Epidermal melanocyte (primary cell): ENCODE results near the gene TRIM56.
"Not testable (repeated sequence)": the region's sequence is repeated elsewhere in the genome, so short reads cannot be mapped to it uniquely, and the experiment has no call there.

Experiments
- DNase-seq: peaks from one replicate; pipeline ENCODE4 v3.0.0; 2011; ENCODE audit warnings: low spot score; ENCODE audit not compliant: insufficient read length

The TRIM56 gene

DNA sequence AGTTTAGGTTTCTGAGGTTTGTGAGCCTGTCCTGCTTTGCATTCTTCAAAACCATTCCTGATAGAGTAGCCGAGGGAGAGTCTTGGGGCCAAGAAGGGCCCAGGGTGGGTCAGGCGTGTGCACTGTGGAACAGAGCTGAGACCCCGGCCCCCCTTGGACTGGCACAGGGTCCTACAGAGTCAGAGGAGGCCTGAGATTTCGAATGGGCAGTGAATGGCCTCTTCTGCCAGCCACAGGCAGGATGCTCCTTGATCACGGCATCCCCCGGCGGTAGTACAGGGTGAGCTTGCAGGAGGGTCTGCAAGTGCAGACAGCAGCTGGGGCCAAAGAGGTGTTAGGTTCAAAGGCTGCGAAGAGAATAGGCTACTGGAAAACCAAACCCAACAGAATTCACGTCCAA lies 4.6 kb downstream of the TRIM56 start:
- DNase-seq, result no peak

DNA sequence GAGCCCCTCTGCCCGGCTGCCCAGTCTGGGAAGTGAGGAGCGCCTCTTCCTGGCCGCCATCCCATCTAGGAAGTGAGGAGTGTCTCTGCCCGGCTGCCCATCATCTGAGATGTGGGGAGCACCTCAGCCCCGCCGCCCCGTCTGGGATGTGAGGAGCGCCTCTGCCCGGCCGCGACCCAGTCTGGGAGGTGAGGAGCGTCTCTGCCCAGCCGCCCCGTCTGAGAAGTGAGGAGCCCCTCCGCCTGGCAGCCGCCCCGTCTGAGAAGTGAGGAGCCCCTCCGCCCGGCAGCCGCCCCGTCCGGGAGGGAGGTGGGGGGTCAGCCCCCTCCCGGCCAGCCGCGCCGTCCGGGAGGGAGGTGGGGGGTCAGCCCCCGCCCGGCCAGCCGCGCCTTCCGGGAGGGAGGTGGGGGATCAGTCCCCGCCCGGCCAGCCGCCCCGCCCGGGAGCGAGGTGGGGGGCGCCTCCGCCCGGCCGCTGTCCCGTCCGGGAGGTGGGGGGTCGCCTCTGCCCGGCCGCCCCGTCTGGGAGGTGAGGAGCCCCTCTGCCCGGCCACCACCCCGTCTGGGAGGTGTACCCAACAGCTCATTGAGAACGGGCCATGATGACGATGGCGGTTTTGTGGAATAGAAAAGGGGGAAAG lies 7.1 kb downstream of the TRIM56 start:
- DNase-seq, result not testable (repeated sequence)

DNA sequence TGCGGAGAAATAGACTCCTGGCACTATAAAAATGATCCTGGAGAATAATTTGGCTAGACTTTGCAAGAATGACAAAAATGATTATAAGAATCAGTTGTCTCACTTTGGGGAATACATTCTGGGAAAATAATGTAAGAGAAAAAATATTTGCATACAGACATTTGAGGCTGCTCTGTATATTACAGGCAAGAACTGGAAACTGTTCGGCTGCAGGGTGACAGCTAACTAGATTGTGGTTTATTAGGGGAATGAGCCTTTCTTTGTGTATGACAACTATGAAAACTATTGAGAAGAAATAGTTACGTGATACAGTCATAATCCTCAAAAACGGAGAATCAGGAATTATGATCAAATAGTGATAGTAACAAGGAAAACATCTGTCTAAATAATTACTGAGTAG lies 8.6 kb downstream of the TRIM56 start:
- peak; percentile 37 for DNase-seq

- no peak for DNase-seq
These were observed 9.1 kb downstream of the TRIM56 start for GRCh38 chr7:101094376-101094775.

DNA sequence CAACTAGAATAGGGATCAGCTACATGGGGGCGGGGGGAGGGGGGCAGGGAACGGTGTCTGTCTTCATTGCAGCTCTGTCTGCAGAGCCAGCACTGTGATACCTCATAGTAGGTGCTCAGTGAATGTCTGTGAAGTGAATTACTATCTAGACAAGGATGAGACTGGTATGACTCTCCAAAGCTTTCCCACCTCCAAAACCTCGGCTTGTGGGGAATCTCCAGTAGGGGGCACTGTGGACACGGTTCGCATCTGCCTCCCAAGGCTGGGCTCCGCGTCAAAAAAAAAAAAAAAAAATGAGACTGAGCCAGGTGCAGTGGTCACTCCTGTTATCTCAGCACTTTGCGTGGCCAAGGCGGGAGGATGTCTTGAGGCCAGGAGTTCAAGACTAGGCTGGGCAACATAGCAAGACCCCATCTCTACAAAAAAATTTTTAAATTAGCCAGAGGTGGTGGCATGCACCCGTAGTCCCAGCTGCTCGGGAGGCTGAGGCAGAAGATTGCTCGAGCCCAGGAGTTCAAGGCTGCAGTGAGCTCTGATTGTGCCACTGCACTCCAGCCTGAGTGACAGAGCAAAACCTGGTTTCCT lies 9.6 kb downstream of the TRIM56 start:
- no peak for DNase-seq

- no peak for DNase-seq
These were observed 11.2 kb downstream of the TRIM56 start for GRCh38 chr7:101096331-101096956.

GRCh38 chr7:101096957-101097347 lies 11.7 kb downstream of the TRIM56 start:
- DNase-seq, result no peak

DNA sequence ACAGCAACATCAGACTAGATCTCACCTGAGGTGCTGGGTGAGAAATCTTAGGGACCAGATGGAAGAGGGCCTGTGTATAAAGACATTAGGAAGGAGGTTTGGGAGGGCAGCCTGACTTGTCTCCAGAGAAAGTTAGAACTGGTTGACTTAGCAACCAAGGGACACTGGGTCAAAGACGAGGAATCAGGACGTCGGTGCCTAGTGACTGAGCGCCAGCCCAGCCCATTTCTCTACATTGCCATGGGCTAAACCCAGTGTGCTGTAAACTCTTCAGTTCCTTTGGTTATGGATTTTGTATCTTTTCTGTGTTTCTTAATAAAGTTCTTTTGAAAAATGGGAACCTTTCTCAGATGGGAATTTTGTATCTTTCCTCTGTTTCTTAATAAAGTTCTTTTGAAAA lies 12.3 kb downstream of the TRIM56 start:
- DNase-seq, result no peak

- peak; percentile 90 for DNase-seq
These were observed 14.9 kb downstream of the TRIM56 start for GRCh38 chr7:101099969-101100781.

DNA sequence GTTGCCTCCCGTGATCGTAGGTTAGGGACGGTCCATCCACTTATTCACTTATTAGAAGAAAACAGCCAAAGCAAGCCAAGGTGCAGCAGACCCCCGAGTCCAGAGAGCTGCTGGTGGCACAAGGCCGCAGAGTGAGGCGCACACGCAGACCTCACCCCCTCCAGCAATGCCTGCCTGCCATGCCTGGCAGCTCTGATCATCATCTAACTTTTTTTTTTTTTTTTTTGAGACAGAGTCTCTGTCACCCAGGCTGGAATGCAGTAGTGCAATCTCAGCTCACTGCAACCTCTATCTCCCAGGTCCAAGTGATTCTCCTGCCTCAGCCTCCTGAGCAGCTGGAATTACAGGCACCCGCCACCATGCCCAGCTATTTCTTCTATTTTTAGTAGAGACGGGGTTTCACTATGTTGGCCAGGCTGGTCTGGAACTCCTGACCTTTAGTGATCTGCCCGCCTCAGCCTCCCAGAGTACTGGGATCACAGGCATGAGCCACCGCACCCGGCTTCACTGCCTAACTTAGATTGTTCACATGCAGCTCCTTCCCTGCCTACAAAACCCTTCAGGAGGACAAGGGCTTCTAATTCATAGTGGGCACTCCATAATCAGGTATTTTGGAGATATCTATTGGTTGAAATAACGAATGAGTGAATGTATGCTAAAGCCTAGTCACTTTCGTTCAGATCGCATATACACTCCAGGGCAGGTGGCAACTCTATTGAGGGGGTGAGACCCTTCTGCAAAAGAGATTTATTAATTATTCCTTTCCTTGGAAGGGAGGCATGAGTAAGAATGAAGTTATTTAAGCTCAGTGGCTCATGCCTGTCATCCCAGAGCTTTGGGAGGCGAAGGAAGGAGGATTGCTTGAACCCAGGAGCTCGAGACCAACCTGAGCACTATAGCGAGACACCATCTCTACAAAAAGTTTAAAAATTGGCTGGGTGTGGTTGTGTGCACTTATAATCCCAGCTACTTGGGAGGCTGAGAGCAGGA lies 15.9 kb downstream of the TRIM56 start:
- DNase-seq, result no peak

DNA sequence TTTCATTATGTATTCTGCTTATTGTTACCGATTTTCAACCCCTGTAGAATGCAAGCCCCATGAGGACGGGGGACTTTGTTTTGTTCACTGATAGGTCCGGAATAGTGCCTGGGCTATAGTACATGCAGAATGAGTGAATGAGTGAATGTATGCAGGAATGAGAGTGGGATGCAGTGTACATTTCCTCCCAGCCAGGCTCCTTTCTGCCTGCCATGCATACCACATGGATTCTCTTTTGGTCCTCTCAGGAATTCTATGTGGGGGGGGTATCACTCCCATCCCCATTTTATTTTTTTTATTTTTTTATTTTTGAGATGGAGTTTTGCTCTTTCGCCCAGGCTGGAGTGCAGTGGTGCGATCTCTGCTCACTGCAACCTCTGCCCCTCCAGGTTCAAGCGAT lies 16.7 kb downstream of the TRIM56 start:
- DNase-seq, result no peak

DNA sequence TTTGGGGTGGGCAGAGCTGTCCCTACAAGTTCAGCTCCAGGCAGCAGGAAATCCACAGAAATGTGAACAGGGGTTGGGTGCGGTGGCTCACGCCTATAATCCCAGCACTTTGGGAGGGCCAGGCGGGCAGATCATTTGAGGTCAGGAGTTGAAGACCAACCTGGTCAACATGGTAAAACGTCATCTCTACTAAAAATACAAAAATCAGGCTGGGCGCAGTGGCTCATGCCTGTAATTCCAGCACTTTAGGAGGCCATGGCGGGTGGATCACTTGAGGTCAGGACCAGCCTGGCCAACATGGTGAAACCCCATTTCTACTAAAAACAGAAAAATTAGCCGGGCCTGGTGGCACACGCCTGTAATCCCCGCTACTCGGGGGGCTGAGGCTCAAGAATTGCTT lies 18.4 kb downstream of the TRIM56 start:
- not testable (repeated sequence) for DNase-seq

GRCh38 chr7:101104193-101104713 lies 19.0 kb downstream of the TRIM56 start:
- no peak for DNase-seq

GRCh38 chr7:101104799-101105198 lies 19.5 kb downstream of the TRIM56 start:
- DNase-seq, result no peak

DNA sequence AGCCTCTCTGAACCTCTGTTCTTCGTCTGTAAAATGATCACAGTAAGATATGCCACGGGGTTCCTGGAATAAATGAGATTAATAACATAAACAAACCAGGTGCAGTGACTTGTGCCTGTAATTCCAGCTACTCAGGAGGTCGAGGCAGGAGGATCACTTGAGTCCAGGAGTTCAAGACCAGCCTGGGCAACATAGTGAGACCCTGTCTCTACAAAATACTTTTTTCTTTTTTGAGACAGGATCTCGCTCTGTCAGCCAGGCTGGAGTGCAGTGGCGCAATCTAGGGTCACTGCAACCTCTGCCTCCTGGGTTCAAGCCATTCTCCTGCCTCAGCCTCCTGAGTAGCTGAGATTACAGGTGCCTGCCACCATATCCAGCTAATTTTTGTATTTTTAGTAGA lies 20.0 kb downstream of the TRIM56 start:
- DNase-seq, result not testable (repeated sequence)

DNA sequence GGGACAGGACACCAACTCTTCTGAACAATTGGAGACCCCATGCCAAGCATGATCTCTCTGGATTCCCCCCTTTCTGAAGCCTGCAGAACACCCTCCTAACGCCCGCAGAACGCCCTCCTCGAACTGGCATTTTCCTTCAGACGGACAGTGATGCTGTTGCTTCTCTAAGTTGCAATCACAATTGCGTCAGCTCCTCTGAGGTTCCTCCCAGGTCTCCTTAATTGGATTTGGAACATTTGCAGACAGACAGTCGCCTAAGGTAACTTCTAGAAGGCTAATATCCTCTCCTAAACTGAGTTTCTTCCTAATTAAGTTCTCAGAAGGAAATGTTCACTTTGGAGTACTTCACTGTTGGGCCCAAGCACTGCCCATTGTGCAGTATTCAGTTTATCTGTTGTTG lies 21.1 kb downstream of the TRIM56 start:
- DNase-seq, result no peak

DNA sequence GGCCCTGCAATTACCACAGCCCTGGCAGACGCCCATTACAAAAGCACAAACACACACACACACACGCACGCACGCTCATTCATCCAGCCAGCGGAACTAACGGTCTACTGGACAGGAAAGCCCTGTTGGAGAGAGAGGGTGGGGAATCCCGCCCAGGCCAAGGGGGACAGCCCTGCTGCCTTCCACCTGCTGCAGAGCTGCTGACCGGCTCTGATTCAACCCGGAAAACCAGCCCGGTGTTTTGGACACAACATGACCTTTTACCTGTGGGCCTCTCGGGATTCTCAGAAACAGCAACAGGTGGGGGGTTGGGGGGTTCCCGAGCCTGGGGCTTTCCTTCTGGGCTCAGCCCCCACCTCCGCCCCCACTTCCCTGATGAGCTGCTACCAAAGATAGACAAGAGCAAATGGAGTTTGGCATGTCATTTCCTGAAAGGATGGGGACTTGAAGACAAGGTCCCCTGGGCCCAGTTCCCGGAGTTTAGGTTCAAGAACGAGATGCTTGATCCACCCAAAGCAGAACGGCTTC lies 23.1 kb downstream of the TRIM56 start:
- no peak for DNase-seq

GRCh38 chr7:101108961-101109360 lies 23.7 kb downstream of the TRIM56 start:
- no peak for DNase-seq

DNA sequence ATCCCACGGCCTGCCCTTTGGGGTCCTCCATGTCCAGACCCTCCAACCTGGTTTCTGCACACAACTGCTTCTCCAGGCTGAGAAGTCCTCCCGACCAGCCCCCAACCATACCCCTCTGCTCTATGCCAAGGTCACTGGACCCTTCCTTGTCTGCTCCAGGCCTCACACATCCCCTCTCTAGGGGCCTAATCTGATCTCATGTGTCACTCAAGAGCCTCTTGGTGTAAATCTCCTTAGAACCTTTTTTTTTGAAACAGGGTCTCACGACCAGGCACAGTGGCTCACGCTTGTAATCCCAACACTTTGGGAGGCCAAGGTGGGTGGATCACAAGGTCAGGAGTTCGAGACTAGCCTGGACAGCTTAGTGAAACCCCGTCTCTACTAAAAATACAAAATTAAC lies 24.1 kb downstream of the TRIM56 start:
- no peak for DNase-seq

DNA sequence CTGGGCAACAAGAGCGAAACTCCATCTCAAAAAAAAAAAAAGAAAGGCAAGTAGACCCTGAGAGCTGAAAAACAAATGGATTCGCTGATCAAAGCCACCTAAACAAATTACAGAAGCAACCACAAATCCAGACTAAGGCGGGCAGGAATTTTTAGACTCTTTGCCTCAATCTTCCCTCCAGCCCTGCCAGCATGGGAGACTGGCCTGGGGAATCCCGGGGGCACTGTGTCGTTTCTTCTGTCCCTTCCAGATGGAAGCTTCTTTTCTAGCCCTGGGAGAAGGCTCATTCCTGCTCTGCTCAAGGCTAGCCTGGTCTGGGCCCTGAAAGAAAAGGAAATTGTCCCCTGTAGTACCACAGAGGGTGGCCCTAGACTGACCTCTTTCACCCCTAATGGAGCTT lies 26.0 kb downstream of the TRIM56 start:
- no peak for DNase-seq

- DNase-seq, result no peak
These were observed 27.0 kb downstream of the TRIM56 start for GRCh38 chr7:101112233-101112632.
